ENCODE measurements around the gene NTRK2. TPM values are rescaled to one million over a fixed set of nuclear protein-coding genes. Genes with fewer than 3 reads are reported as not detected.

The NTRK2 gene
- total RNA-seq, 3 donors from 2014 or later: 1.7 to 3.5 (median 2.5) TPM

DNA sequence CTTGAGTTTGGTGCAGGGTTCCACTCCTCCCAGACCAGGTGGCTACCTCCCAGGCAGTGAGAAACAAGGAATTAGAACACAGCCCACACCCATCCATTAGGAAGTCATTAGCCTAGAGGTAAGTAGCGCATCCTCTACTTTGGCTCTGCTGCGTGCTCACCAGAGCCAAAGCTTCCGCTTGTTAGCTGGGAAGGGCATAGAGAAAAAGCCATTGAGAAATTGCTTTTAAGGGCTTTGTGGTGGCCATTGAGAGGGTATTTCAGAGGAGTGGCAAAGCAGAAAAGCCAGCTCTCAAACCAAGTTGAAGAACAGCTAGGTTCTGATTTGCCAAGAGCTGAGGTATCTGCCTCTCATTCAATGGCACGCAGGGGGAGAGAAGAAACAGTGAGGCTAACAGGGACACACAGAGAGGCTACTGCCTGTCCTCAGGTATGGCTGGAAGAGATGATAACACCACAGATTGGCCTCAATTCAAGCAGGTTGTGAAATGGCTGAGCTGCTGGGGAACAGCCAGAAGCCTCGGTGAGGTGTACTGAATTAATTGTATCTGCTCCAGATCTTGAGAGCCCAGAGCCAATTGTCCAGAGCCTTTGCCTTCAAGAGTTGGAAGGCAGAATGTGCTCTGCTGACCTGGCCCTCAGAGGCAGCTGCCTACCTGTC lies 119.4 kb downstream of the NTRK2 start:
- H3K9me3 ChIP-seq: no peaks in the 10 kb centered on the region
- H3K4me1 ChIP-seq (ENCODE audit: low read depth): no peaks in the 10 kb centered on the region
- H3K4me3 ChIP-seq: no peak overlapping the region
- TF ChIP-seq, protein P1, sequence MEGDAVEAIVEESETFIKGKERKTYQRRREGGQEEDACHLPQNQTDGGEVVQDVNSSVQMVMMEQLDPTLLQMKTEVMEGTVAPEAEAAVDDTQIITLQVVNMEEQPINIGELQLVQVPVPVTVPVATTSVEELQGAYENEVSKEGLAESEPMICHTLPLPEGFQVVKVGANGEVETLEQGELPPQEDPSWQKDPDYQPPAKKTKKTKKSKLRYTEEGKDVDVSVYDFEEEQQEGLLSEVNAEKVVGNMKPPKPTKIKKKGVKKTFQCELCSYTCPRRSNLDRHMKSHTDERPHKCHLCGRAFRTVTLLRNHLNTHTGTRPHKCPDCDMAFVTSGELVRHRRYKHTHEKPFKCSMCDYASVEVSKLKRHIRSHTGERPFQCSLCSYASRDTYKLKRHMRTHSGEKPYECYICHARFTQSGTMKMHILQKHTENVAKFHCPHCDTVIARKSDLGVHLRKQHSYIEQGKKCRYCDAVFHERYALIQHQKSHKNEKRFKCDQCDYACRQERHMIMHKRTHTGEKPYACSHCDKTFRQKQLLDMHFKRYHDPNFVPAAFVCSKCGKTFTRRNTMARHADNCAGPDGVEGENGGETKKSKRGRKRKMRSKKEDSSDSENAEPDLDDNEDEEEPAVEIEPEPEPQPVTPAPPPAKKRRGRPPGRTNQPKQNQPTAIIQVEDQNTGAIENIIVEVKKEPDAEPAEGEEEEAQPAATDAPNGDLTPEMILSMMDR (IDR thresholded peaks at IDR 0.05): no peak
- ATAC-seq: no peak
- no peak for DNase-seq
- no peaks in the 10 kb centered on the region for H3K36me3 ChIP-seq (ENCODE audit: low read depth)
- intact Hi-C loops (cut with DNase I, micrococcal nuclease): no loop called here

DNA sequence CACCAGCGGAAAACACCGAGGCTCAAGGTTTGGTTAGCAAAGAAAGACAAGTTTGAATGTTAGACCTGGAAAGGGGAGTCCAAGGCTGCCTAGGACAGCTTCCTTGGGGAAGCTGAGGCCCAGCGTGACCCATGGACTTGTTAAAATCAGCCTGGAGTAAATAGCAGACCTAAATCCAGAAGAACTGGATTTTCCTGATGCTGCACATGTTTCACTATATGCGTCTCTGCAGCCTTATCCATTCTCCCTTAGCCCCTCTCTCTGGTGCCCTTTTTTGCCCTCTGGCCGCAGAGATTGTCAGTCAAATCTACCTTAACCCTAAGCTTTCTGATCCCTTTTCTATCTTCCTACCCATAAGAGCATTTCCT lies 119.9 kb downstream of the NTRK2 start:
- intact Hi-C loops (cut with DNase I, micrococcal nuclease): no loop called here
- H3K9me3 ChIP-seq: no peaks in the 10 kb centered on the region
- no peak overlapping the region for H3K4me3 ChIP-seq
- ATAC-seq (peak; percentile 32), DNase-seq (no peak)
- TF ChIP-seq, protein P1 (IDR thresholded peaks at IDR 0.05): no peak
- H3K36me3 ChIP-seq (ENCODE audit: low read depth): no peaks in the 10 kb centered on the region
- no peaks in the 10 kb centered on the region for H3K4me1 ChIP-seq (ENCODE audit: low read depth)

DNA sequence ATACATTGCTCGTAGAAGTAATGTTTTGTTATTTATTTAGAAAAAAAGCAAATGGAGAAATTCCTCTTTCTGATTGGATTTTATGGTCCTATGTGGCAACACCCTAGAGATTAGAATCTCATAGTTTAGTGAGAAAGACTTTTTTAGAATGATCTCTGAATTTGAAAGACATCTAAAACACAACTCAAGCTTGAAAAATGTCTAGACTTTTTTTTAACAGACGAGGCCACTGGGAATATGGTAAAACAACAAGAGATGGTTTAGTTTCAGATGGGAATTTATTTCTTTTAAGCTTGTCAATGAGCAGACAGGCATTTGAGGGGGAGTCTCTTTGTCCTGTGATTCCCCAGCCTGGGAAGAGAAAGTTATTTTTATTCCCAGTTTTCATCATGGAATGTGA lies 122.1 kb downstream of the NTRK2 start:
- Histone ChIP-seq H3K9me3 (no peaks in the 10 kb centered on the region), H3K4me1 (ENCODE audit: low read depth) (no peaks in the 10 kb centered on the region), H3K4me3 (no peak overlapping the region), H3K36me3 (ENCODE audit: low read depth) (no peaks in the 10 kb centered on the region)
- TF ChIP-seq, protein P1 (IDR thresholded peaks at IDR 0.05): no peak
- DNase-seq: no peak
- intact Hi-C loops (cut with DNase I, micrococcal nuclease): loop anchor here in 1 of 2 donors (10.0 kb wide), 1 partner anchor 103 kb away; no protein-coding TSS in a partner anchor
- ATAC-seq: no peak

DNA sequence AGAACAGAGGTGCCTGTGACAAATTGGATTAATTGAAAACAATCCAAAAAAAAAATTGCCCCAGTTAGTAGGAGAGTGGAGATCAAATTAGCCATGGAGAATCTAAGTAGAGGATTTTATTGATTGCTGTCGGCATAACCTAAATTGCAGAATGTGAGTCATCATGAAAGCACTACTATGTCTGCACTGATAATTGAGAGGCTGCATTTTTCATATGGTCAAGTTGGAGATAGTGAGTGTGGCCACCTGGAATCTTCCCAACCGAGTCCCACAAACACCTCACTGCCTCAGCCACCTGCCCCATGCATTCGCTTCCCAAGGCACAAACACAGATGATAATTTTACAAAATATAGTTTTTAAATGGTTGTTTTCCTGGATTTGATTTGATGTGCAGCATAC lies 123.7 kb downstream of the NTRK2 start:
- H3K4me3 ChIP-seq: no peak overlapping the region
- H3K4me1 ChIP-seq (ENCODE audit: low read depth): no peaks in the 10 kb centered on the region
- no peaks in the 10 kb centered on the region for H3K36me3 ChIP-seq (ENCODE audit: low read depth)
- ATAC-seq: no peak
- no peaks in the 10 kb centered on the region for H3K9me3 ChIP-seq
- intact Hi-C loops (cut with DNase I, micrococcal nuclease): loop anchor here in 1 of 2 donors (10.0 kb wide), 1 partner anchor 102 kb away; no protein-coding TSS in a partner anchor
- TF ChIP-seq, protein P1 (IDR thresholded peaks at IDR 0.05): no peak
- no peak for DNase-seq

DNA sequence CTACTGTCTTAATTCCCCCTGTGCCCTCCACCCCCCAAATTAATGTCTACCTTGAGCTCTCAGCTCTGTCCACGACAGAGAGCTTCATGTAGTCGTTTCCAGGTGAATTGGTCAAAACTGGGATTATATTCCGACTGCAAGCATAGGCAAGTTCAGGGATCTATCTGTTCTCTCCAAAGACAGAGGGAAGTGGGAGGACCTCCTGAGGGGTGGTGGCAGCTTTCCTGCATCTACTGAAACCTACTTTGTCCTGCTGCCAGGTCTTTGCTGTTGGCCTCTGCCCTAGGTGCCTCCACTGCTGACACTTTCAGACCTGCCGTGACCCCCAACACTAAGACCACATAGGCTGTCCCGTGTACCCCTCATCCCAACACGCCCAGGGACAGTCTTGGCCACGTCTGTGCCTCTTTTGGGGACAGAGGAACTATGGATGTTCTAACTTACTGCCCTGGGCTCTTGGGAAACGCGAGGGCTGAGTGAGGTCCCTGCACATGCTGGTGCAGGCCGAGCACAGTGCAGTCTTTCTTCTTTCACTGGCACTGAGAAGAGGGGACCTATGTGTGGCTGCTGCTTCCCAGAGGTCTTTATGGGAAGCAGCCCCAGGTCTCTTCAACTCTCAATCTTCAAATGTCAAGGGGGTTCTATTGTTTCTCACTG lies 125.6 kb downstream of the NTRK2 start:
- TF ChIP-seq, protein P1 (IDR thresholded peaks at IDR 0.05): no peak
- H3K9me3 ChIP-seq: no peaks in the 10 kb centered on the region
- H3K4me3 ChIP-seq: no peak overlapping the region
- no peaks in the 10 kb centered on the region for H3K4me1 ChIP-seq (ENCODE audit: low read depth)
- ATAC-seq (no peak), DNase-seq (no peak)
- intact Hi-C loops (cut with DNase I, micrococcal nuclease): loop anchor here in 1 of 2 donors (10.0 kb wide), 1 partner anchor 100 kb away; no protein-coding TSS in a partner anchor
- H3K36me3 ChIP-seq (ENCODE audit: low read depth): no peaks in the 10 kb centered on the region

Data from mucosa of descending colon (tissue), 3 donors.